HCT116 (cell line): Measurements from ENCODE around the gene WWOX. TPM values are rescaled to one million over a fixed set of nuclear protein-coding genes. Genes with fewer than 3 reads are reported as not detected.

Experiments
- ATAC-seq: fragments of 200-7000 bp; cut with Tn5 transposase; 2 replicates; pipeline ENCODE4 v1.9.1; 2020; ENCODE audit warnings: mild to moderate bottlenecking, moderate library complexity
- BruUV-seq: library from RNA; stranded (reverse); fragments of 400-500 nt; replicated peaks from 2 replicates; lab custom pipeline; 2021; lab: Mats Ljungman, UMichigan
- CTCF ChIA-PET: fragments of 300-600 bp; sonication (Branson Sonifier 250); formaldehyde crosslinking; loops from one replicate; lab custom pipeline; 2021; ENCODE audit warnings: antibody characterized with exemption; lab: Charles Lee
- POLR2A ChIA-PET: fragments of 300-600, 350-600 bp; sonication (Branson Sonifier 250); formaldehyde crosslinking; loops from one replicate; lab custom pipeline; 2021; ENCODE audit warnings: antibody characterized with exemption; lab: Charles Lee
- RAD21 ChIA-PET, 2 experiments: fragments of 300-600 bp; sonication (Branson Sonifier 250); formaldehyde crosslinking; loops; one replicate each; lab custom pipeline; 2023; ENCODE audit warnings: low total read pairs in 2 of 2; ENCODE audit not compliant: uncharacterized antibody in 2 of 2, unreplicated experiment in 2 of 2, low non-redundant PET in 1 of 2; lab: Charles Lee
- DNase-seq: peaks from one replicate; pipeline ENCODE4 v3.0.0-alpha.2; 2010; ENCODE audit warnings: low read depth, low spot score
- H2AFZ ChIP-seq: fragments of 200-600 bp; shearing (Covaris generic), sonication (generic); 2 replicates; pipeline ENCODE4 v1.6.1; 2017; ENCODE audit warnings: low read depth, mixed run types, mixed read lengths, antibody characterized with exemption, low read length; ENCODE audit not compliant: poor library complexity, severe bottlenecking
- H3K27ac ChIP-seq: 2 replicates; pipeline ENCODE4 v1.5.1; 2012; ENCODE audit warnings: low read depth, low read length
- H3K27me3 ChIP-seq: fragments of 200-600 bp; sonication (generic); 2 replicates; pipeline ENCODE4 v1.6.1; 2016; ENCODE audit warnings: mixed run types, low read length, mixed read lengths; ENCODE audit not compliant: insufficient read depth
- H3K36me3 ChIP-seq, 2 experiments: fragments of 200-500 bp in 1 of 2; fragments of 200-600 bp in 1 of 2; sonication (Bioruptor generic) in 1 of 2; sonication (generic) in 1 of 2; 2 replicates each; pipeline versions ENCODE4 v1.5.1 to v1.6.1; 2014 to 2016; ENCODE audit warnings: low read length in 2 of 2, inconsistent platforms in 1 of 2, mixed read lengths in 1 of 2, mixed run types in 1 of 2; ENCODE audit not compliant: insufficient read depth in 2 of 2, control insufficient read depth in 1 of 2
- H3K4me1 ChIP-seq, 2 experiments: fragments of 200-600 bp in 1 of 2; sonication (generic) in 1 of 2; 2 replicates each; pipeline versions ENCODE4 v1.5.1 to v1.6.1; 2012 to 2017; ENCODE audit warnings: low read length in 2 of 2, inconsistent platforms in 1 of 2, mild to moderate bottlenecking in 1 of 2, mixed read lengths in 1 of 2, mixed run types in 1 of 2, moderate library complexity in 1 of 2; ENCODE audit not compliant: insufficient read depth in 2 of 2, control insufficient read depth in 1 of 2
- H3K4me2 ChIP-seq: fragments of 200-600 bp; sonication (generic); 2 replicates; pipeline ENCODE4 v1.6.1; 2017; ENCODE audit warnings: mixed run types, low read length, mixed read lengths
- H3K4me3 ChIP-seq, 2 experiments: fragments of 200-600 bp in 1 of 2; sonication (generic) in 1 of 2; replicated peaks in 1 of 2; 2 replicates each; pipeline ENCODE4 v1.5.1; 2011 to 2016; ENCODE audit warnings: low read length in 2 of 2, control low read depth in 1 of 2, low read depth in 1 of 2, mild to moderate bottlenecking in 1 of 2, mixed read lengths in 1 of 2, mixed run types in 1 of 2
- H3K79me2 ChIP-seq: fragments of 200-600 bp; sonication (generic); 2 replicates; pipeline ENCODE4 v1.6.1; 2017; ENCODE audit warnings: mild to moderate bottlenecking, mixed run types, low read length, moderate library complexity, mixed read lengths; ENCODE audit not compliant: insufficient read depth
- H3K9ac ChIP-seq: fragments of 200-600 bp; sonication (generic); 2 replicates; pipeline ENCODE4 v1.6.1; 2016; ENCODE audit warnings: low read length, mixed read lengths
- H3K9me2 ChIP-seq: fragments of 200-600 bp; sonication (generic), shearing (Covaris generic); 2 replicates; pipeline ENCODE4 v1.6.1; 2017; ENCODE audit warnings: mixed run types, mild to moderate bottlenecking, moderate library complexity; ENCODE audit not compliant: insufficient read depth
- H3K9me3 ChIP-seq, 2 experiments: fragments of 200-500 bp in 1 of 2; fragments of 200-600 bp in 1 of 2; sonication (Bioruptor generic) in 1 of 2; sonication (generic) in 1 of 2; 2 replicates each; pipeline ENCODE4 v1.6.1; 2014 to 2017; ENCODE audit warnings: low read length in 2 of 2, mixed read lengths in 2 of 2, inconsistent platforms in 1 of 2, low read depth in 1 of 2, mild to moderate bottlenecking in 1 of 2, mixed run types in 1 of 2, moderate library complexity in 1 of 2; ENCODE audit not compliant: control insufficient read depth in 1 of 2, insufficient read depth in 1 of 2
- H4K20me1 ChIP-seq: fragments of 200-600 bp; sonication (generic), shearing (Covaris generic); 2 replicates; pipeline ENCODE4 v1.6.1; 2017; ENCODE audit warnings: mixed run types, mild to moderate bottlenecking, moderate library complexity; ENCODE audit not compliant: insufficient read depth
- ATF3 ChIP-seq: IDR thresholded peaks from 2 replicates; pipeline ENCODE4 v1.6.1; 2012
- CBX3 ChIP-seq: IDR thresholded peaks from 2 replicates; pipeline ENCODE4 v1.6.1; 2012; ENCODE audit warnings: low read depth
- EGR1 ChIP-seq: IDR thresholded peaks from 2 replicates; pipeline ENCODE4 v1.6.1; 2012; ENCODE audit warnings: low read depth
- MAX ChIP-seq: IDR thresholded peaks from 2 replicates; pipeline ENCODE4 v1.6.1; 2012
- SIN3A ChIP-seq: IDR thresholded peaks from 2 replicates; pipeline ENCODE4 v1.6.1; 2012; ENCODE audit warnings: low read depth
- SRF ChIP-seq: IDR thresholded peaks from 2 replicates; pipeline ENCODE4 v1.6.1; 2012; ENCODE audit warnings: low read depth
- TCF7L2 ChIP-seq: IDR thresholded peaks from 2 replicates; pipeline ENCODE4 v1.7.0; 2011; ENCODE audit warnings: borderline replicate concordance, inconsistent platforms; ENCODE audit not compliant: insufficient read depth, insufficient read length; ENCODE audit errors: extremely low read depth
- ZNF274 ChIP-seq: fragments of 200-500 bp; sonication (Bioruptor generic); IDR thresholded peaks from 2 replicates; pipeline ENCODE4 v1.6.1; 2014; ENCODE audit warnings: mild to moderate bottlenecking, low read depth, low read length, inconsistent platforms
- intact Hi-C: fragments of 100-400 bp; cut with micrococcal nuclease; formaldehyde crosslinking; loops from 2 replicates; pipeline ENCODE4 v1.10.0; 2022
- total RNA-seq: library from RNA; stranded (reverse); gene quantifications from one replicate; pipeline ENCODE4 v1.2.1, GENCODE V29; 2021; ENCODE audit not compliant: unreplicated experiment
- TF ChIP-seq, protein P1 (sequence below), 3 experiments: fragments of 200-600 bp in 1 of 3; sonication (generic) in 1 of 3; IDR thresholded peaks in 2 of 3; conservative IDR thresholded peaks in 1 of 3; 2 replicates each; pipeline ENCODE4 v1.5.1; 2012 to 2017; ENCODE audit warnings: low read depth in 2 of 3, low read length in 2 of 3, antibody characterized with exemption in 1 of 3, borderline replicate concordance in 1 of 3, control low read depth in 1 of 3, mild to moderate bottlenecking in 1 of 3, mixed read lengths in 1 of 3, mixed run types in 1 of 3, moderate library complexity in 1 of 3; ENCODE audit not compliant: insufficient read depth in 1 of 3

Gene WWOX
- total RNA-seq, 1 experiment from 2014 or later, result 13.7 TPM

DNA sequence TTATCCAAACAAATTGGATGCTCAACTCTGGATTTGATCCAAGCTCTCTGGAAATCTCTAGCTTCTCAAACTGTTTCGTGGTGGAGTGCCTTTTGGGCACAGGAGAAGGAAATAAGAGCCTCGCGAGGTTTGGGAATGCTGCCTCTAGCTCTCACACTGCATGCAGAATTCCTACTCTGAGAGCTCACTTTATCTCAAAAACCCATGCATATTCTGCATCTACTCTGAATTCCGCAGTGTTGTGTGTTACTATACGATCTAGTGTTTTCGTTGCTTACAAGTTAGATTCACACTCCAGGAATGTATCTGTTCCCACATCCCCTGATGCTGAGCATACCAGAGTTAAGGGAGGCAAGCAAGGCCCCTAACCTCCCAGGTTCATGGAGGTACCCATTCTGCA is 462.7 kb downstream of the WWOX start:
- Histone ChIP-seq H3K4me3 (no peak overlapping the region), H2AFZ (no peak overlapping the region), H3K9me3 (no peaks in the 10 kb centered on the region), H3K79me2 (no peaks in the 10 kb centered on the region), H4K20me1 (no peaks in the 10 kb centered on the region), H3K36me3 (no peaks in the 10 kb centered on the region), H3K4me1 (no peaks in the 10 kb centered on the region), H3K9ac (no peak overlapping the region), H3K4me2 (no peak overlapping the region), H3K9me2 (no peaks in the 10 kb centered on the region), H3K27ac (no peak overlapping the region), H3K27me3 (no peaks in the 10 kb centered on the region)
- RAD21 ChIA-PET, result no interaction called here
- intact Hi-C loops, result no loop called here
- TF ChIP-seq CBX3 (no peak), TCF7L2 (no peak), SIN3A (no peak), SRF (no peak), ATF3 (no peak), ZNF274 (no peak), MAX (no peak), EGR1 (no peak)
- TF ChIP-seq, protein P1, sequence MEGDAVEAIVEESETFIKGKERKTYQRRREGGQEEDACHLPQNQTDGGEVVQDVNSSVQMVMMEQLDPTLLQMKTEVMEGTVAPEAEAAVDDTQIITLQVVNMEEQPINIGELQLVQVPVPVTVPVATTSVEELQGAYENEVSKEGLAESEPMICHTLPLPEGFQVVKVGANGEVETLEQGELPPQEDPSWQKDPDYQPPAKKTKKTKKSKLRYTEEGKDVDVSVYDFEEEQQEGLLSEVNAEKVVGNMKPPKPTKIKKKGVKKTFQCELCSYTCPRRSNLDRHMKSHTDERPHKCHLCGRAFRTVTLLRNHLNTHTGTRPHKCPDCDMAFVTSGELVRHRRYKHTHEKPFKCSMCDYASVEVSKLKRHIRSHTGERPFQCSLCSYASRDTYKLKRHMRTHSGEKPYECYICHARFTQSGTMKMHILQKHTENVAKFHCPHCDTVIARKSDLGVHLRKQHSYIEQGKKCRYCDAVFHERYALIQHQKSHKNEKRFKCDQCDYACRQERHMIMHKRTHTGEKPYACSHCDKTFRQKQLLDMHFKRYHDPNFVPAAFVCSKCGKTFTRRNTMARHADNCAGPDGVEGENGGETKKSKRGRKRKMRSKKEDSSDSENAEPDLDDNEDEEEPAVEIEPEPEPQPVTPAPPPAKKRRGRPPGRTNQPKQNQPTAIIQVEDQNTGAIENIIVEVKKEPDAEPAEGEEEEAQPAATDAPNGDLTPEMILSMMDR (IDR thresholded peaks at IDR 0.05 in 2 of 3, conservative IDR thresholded peaks at IDR 0.05 in 1 of 3; ENCODE audit: borderline replicate concordance in 1 of 3, insufficient read depth in 1 of 3, low read depth in 2 of 3, low read length in 2 of 3), result no peak
- no TSS peak for BruUV-seq
- no peak for ATAC-seq
- POLR2A ChIA-PET, result no interaction called here
- DNase-seq, result no peak
- CTCF ChIA-PET, result no interaction called here
